ENCODE results near the gene MRPS26.
"Not testable (repeated sequence)": the region's sequence is repeated elsewhere in the genome, so short reads cannot be mapped to it uniquely, and the experiment has no call there.

The MRPS26 gene

GRCh38 chr20:3011752-3012151, 34.1 kb upstream of the MRPS26 start:
- CTCF ChIA-PET, result interaction anchor here (0.7 to 1.4 kb wide), 7 partner anchors 9 to 271 kb away, joined by 3 to 6 read pairs (median 3); no protein-coding TSS in a partner anchor
- TF ChIP-seq CTCF (IDR thresholded peaks at IDR 0.05; ENCODE audit: insufficient read depth, low read length, missing control alignments), result no peak
- H3K4me3 ChIP-seq (ENCODE audit: low read depth, low read length), result no peak overlapping the region
- POLR2A ChIA-PET, result no interaction called here
- DNase-seq (ENCODE audit: low read depth, low spot score), result no peak

- H3K4me3 ChIP-seq (ENCODE audit: low read depth, low read length), result no peak overlapping the region
- CTCF ChIA-PET, result interaction anchor here (2.4 kb wide), 1 partner anchor 12 kb away, joined by 9 read pairs; no protein-coding TSS in a partner anchor
- TF ChIP-seq CTCF (IDR thresholded peaks at IDR 0.05; ENCODE audit: insufficient read depth, low read length, missing control alignments), result no peak
- POLR2A ChIA-PET, result no interaction called here
- DNase-seq (ENCODE audit: low read depth, low spot score), result no peak
Observed at GRCh38 chr20:3013771-3014170, 32.1 kb upstream of the MRPS26 start.

- no peak for DNase-seq (ENCODE audit: low read depth, low spot score)
- H3K4me3 ChIP-seq (ENCODE audit: low read depth, low read length), result no peak overlapping the region
- ChIA-PET POLR2A (no interaction called here), CTCF (interaction anchor here (2.4 kb wide), 1 partner anchor 13 kb away, joined by 9 read pairs; no protein-coding TSS in a partner anchor)
- no peak for TF ChIP-seq CTCF (IDR thresholded peaks at IDR 0.05; ENCODE audit: insufficient read depth, low read length, missing control alignments)
Observed at GRCh38 chr20:3014179-3014578, 31.7 kb upstream of the MRPS26 start.

GRCh38 chr20:3014662-3015061, 31.2 kb upstream of the MRPS26 start:
- DNase-seq (ENCODE audit: low read depth, low spot score), result no peak
- TF ChIP-seq CTCF (IDR thresholded peaks at IDR 0.05; ENCODE audit: insufficient read depth, low read length, missing control alignments), result no peak
- no peak overlapping the region for H3K4me3 ChIP-seq (ENCODE audit: low read depth, low read length)
- POLR2A ChIA-PET, result no interaction called here
- CTCF ChIA-PET, result interaction anchor here (1.3 to 2.4 kb wide), 2 partner anchors 13 to 162 kb away, joined by 3 to 9 read pairs; no protein-coding TSS in a partner anchor

- CTCF ChIA-PET, result interaction anchor here (1.3 to 2.4 kb wide), 2 partner anchors 14 to 163 kb away, joined by 3 to 9 read pairs; no protein-coding TSS in a partner anchor
- POLR2A ChIA-PET; DNase-seq (ENCODE audit: low read depth, low spot score); H3K4me3 ChIP-seq (ENCODE audit: low read depth, low read length): not testable (repeated sequence)
Observed at GRCh38 chr20:3015302-3015701, 30.6 kb upstream of the MRPS26 start.

- DNase-seq (ENCODE audit: low read depth, low spot score), result no peak
- H3K4me3 ChIP-seq (ENCODE audit: low read depth, low read length), result no peak overlapping the region
- CTCF ChIA-PET, result interaction anchor here (0.9 kb wide), 1 partner anchor 20 kb away, joined by 3 read pairs; no protein-coding TSS in a partner anchor
- no peak for TF ChIP-seq CTCF (IDR thresholded peaks at IDR 0.05; ENCODE audit: insufficient read depth, low read length, missing control alignments)
- POLR2A ChIA-PET, result no interaction called here
Observed at GRCh38 chr20:3021327-3021726, 24.5 kb upstream of the MRPS26 start.

- TF ChIP-seq CTCF (IDR thresholded peaks at IDR 0.05; ENCODE audit: insufficient read depth, low read length, missing control alignments), result no peak
- POLR2A ChIA-PET, result no interaction called here
- no peak for DNase-seq (ENCODE audit: low read depth, low spot score)
- H3K4me3 ChIP-seq (ENCODE audit: low read depth, low read length), result no peak overlapping the region
- CTCF ChIA-PET, result no interaction called here
Observed at GRCh38 chr20:3021777-3022176, 24.1 kb upstream of the MRPS26 start.

- POLR2A ChIA-PET; DNase-seq (ENCODE audit: low read depth, low spot score); H3K4me3 ChIP-seq (ENCODE audit: low read depth, low read length); CTCF ChIA-PET: not testable (repeated sequence)
Observed at GRCh38 chr20:3022559-3023490, 23.0 kb upstream of the MRPS26 start.
